Stimulated activated CD8-positive, alpha-beta memory T cell treated with anti-CD3 and anti-CD28 coated beads, Interleukin-4, amount 100 ng/mL, for 1 hour (primary cell): ENCODE measurements around the gene EYS.

ENCODE experiments used
- DNase-seq, 2 donors: peaks; one replicate each; pipeline ENCODE4 v3.0.0-alpha.2; 2020; ENCODE audit warnings: low read depth in 2 of 2, low spot score in 1 of 2

EYS gene

DNA sequence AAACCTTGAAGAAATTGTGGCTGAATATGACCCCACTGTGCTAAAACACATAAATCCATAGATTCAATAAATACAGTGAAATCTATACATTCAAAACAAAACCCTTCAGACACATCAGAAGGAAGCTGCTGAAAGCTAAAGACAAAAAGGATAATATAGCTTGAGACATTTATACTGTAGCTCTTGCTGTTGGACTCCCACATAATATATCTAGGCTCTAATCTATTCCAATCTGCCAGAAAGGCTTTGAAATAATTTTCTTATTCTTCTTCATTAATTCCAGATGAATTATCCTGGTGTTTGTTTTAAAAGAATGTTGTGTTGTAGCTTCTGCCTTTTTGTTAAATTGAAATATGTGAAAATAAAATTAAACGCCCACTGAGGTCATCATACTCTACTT, 454.0 kb downstream of the EYS start:
- no peak for DNase-seq

DNA sequence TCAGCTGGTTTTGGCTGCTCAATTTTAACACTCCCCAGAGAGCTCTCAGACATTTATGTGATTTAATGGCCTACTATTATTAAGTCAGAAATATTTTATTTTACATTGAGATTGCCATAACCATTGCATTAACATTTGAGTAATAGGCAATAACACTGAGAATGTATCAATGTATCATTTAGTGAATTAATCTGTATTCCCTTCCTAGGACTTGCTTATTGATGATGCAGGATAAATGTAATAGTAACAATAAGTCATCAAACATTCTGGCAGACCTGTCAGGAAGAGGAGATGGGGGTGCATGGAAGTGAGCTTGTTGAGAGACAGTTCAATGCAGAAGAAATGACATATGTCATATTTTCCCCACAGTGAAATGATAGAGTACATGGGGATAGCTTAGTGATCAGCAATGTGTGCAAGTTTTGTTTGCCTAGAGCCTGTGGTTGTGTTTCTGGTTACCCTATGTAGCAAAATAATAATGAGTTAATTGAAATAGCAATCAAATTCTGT, 458.9 kb downstream of the EYS start:
- DNase-seq: no peak

DNA sequence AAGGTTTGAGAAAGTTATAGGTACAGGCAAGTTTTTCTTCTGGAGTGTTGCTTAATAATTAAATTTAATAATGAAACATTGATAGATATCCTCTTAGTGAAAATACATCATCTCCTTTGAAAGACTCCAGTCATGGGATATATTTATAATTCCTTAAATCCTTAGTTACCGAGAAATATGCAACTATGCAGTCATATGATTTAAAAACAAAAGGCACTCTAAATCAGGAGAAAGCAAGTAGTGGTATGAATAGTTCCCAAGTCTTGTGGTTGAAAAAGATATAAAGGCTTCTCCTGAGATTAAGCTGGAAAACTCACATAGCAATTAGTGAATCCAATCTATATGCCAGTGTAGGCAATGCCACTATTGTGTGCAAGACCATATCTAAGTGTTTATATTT, 475.4 kb downstream of the EYS start:
- no peak for DNase-seq

DNA sequence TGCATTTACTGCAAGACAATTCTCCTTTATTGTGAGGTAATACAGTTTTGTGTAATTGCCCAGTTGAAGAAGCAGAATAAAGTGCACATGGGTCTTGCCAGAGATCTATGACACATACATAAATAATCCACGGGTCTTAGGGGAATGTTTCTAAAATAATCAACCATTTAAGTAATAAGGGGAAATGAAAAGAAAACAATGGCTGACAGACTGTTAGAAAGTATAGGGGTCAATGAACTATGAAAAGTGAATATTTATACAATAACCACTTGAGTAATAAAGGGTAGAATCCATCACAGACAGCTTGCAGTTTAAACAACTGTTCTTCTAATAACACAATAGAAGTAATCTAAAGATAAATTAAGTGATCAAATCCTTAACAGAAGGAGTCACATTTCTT, 477.2 kb downstream of the EYS start:
- DNase-seq: no peak

DNA sequence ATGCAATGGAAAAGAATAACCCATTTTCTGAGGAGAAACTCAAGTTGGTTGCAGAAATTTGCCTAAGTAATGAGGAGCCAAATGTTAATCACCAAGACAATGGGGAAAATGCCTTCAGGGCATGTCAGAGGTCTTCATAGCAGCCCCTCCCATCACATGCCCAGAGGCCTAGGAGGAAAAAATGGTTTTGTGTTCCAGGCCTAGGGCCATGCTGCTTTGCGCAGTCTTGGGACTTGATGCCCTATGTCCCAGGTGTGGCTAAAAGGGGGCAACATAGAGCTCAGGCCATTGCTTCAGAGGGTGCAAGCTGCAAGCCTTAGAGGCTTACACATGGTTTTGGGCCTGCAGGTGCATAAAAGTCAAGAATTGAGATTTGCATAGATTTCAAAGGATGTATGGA, 485.9 kb downstream of the EYS start:
- no peak for DNase-seq

DNA sequence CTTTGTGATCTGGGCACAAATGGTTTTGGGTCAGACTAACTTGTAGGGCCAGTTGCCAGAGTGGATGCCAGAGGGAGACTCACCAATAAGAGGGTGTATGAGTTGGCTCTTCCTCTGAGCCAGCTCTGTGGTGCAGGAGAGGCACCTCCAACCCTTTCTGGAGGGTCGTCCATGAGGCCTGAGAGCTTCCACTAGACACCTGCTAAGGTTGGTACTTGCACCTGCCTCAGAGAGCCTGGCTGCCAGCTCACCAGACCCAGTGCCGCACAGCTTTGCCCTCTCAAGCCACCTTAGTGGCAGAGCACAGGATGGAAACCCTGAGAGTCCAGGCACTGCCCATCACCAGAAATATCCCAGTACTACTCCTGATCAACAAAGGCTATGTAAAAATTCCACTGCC, 504.3 kb downstream of the EYS start:
- DNase-seq: no peak

DNA sequence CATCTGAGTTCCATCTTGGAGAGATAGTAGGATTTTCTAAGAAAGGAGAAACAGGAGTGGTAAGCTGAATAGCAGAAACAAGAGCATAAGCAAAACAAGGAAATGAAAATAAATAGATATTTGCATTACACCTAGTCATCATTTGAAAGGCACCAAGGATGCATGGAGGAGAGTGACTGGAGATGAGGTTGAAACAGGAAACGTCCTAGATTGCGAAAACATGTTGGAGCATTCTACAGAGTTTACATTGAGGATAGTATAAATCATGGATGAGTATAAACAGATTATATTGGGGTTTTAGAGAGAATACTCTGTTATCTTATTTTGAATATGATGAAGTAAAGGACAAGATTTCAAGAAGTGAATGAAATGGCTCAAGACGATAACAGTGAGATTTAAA, 507.3 kb downstream of the EYS start:
- DNase-seq: no peak

DNA sequence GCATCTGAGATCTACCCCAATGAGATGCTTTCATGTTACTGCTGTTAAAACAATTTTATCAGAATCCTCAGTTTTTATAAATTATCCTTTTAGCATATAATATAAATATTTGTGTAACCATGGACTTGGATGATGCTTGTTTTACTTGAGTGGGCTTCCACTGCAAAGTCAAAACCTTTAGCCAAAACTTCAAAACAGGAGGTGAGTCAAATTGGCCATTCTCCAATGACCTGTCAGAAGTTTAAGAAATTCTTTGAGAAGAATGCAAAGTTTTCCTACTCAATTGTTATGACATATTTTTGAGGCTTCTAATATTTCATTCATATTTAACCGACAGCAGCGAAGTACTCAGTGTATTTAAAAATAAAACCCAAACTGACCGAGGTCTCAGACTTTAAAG, 507.9 kb downstream of the EYS start:
- no peak for DNase-seq

DNA sequence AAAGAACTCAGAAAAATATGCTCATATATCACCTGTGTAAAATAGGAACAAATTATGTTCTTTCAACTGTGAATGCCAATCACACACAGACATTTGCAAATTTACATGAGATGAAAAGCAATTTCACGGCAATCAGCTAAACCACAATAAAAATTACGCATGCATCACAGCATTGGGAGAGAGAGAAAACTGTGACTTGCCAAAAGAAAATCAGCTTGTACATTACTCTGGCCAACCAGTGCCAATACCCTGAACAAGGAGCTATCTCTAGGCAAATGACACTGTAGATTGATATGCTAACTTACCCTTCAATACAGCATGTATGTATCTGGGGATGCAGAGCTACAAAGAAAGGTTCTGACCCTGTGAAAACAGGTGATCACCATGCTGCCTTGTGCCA, 515.6 kb downstream of the EYS start:
- DNase-seq: no peak

DNA sequence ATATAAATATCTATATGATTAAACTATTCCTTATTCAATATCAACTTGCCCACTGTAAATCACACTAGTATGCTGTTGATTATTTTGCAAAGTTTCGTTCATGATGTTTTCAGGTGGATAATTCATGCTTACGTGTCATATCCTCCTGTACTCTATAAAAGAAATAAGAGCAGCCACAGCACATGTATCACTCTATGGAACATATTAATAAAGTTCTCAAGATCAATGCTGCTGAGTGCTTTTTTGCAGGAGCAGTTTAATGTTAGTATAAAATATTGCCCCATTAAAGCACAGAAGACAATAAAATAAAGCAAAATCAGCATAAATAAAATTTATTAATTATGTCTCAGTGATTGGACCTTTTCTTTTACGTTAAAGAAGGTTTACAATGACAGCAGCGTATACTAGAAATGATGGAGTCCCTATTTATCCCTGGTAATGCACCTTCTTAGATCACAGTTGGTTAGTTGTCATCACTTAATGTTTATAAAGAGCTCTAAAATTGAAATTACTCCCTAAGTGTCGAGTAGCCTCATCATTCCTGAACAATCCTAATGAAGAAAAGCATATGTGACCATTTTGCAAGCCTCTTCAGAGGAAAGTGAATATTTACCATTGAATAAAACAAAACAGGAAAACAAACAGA, 517.7 kb downstream of the EYS start:
- no peak for DNase-seq

DNA sequence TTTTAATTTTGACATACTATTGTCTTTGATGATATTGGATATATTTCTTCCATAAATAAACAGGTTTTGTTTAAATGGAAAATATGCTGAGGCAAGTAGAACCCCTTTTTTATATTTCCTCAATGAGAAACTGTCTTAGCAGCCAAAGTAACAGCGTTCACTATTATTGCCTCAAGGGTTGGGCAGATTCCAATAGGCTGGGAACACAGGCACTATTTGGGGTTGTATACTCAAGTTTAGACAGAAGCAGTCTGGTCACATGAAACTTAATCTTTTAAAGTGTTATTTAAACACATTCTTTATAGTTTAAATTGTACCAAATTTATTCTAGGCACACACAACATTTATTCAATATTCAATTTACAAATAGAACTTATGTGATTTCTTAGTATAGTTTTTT, 520.2 kb downstream of the EYS start:
- DNase-seq: no peak

DNA sequence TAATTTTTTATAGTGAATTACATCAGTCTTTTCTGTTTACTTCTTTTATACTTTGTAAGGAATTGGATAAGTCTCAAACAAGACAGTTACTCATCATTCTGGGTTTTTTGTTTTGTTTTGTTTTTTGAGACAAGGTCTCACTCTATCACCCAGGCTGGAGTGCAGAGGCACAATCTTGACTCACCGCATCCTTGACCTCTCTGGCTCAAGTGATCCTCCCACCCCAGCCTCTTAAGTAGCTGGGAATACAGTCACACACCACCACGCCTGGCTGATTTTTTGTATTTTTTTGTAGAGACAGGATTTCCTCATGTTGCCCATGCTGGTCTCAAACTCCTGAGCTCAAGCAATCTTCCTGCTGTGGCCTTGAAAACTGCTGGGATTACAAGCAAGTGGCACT, 524.3 kb downstream of the EYS start:
- DNase-seq: no peak

DNA sequence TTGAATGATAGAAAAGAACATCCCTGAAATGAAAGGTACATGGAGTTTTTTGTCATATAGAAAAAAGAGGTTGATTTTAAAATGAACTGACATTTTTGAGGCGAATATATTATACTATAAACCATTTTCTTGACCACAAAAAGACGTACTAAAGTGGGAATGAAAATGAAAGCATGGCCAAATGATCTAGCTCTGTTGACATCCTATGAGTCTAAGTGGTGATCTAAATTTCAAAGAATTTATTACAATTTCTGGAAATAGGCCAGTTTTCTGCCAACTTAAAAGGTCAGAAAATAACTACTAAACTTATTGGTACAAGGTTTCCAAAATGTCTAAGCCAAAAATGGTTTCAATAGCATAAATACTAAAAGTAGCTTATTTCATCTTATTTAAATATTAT, 536.8 kb downstream of the EYS start:
- no peak for DNase-seq

DNA sequence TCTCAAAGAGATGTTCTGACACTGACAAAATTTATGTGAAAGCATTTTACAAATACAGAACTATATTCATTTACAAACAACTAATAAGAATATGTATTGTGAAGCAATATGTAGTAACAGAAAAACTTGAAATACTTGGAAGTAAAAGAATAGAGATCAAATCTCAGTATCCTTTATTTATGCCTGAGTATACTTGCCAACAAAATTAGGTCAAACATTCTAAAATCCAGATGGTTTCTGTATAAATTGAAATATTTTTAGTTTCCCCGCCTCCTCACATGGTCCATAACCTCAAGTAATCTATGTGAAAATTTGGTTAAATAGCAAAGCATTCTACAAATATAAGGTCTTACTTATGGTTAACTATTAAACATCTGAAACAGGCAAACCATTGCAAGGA, 545.4 kb downstream of the EYS start:
- DNase-seq: no peak

DNA sequence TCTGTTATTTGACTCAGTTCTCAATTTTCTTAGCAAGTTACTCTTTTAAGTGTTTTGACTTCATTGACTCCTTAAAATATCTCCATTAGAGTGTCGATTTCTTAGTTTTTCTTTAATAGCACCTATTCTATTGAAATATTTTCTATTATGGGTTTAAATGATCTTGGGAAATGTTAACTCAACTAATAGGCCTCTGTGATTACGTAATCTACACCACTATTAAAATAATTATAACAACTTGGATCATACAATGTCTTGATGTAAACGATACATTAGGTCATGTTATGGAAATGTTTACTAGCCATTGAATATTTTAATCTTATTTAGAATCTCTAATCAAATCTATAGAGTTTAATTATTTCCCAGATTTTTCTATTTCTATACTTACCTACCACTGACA, 550.0 kb downstream of the EYS start:
- no peak for DNase-seq

DNA sequence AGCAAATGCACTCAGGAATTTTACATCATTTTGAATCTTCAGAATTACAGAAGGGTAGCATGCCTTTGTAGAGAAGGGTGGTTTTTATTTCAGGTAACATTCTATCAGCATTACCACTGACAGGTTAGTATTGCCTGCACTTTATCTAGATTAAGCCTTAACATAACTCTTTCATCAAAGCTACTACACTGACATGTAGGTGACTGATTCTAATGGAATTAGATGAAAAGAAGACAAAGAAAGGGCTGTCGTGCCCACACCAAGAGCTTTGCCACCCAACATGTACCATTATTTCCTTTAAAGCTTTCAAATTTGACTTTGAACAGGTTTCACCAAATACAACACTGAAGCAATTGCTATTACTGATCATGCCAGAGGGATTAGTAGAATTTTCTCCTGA, 551.9 kb downstream of the EYS start:
- DNase-seq: no peak

DNA sequence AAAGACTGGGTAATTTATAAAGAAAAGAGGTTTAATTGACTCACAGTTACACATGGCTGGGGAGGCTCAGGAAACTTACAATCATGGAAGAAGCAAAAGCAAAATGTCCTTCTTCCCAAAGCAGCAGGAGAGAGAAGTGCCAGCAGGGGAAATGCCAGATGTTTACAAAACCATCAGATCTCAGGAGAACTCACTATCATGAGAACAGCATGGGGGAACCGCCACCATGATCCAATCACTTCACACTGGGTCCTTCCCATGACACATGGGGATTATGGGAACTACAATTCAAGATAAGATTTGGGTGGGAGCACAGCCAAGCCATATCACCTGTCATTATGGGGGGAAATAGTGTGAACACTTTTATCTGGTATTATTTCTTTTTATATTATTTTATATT, 557.2 kb downstream of the EYS start:
- DNase-seq: no peak

DNA sequence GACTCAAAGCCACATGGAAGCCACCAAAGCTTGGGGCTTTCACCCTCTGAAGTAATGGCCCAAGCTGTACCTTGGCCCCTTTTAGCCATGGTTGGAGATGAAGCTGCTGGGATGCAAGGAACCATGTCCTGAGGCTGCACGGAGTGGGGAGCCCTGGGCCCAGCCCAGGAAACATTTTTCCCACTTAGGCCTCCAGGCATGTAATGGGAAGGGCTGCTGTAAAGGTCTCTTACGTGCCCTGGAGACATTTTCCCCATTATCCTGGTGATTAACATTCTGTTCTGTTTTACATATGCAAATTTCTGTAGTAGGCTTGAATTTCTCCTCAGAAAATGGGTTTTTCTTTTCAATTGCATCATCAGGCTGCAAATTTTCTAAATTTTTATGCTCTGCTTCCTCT, 558.2 kb downstream of the EYS start:
- DNase-seq: no peak

DNA sequence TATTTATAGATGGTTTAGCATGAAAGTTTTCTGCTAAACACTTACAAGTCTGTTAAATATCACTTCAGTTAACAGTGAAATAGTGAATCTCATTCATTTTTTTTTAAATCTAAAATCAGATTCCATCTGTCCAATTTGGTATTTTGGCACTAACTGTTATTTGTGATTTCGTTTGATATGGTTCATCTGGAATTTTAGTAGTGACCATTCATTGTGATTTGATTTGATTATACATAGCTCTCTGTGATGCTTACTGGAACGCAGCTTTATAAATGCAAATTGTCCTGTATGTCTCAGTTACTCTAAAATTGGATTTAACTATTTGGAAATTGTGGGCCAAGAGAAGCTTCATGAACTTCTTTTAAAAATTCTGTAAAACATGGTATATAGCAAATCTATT, 571.5 kb downstream of the EYS start:
- no peak for DNase-seq

DNA sequence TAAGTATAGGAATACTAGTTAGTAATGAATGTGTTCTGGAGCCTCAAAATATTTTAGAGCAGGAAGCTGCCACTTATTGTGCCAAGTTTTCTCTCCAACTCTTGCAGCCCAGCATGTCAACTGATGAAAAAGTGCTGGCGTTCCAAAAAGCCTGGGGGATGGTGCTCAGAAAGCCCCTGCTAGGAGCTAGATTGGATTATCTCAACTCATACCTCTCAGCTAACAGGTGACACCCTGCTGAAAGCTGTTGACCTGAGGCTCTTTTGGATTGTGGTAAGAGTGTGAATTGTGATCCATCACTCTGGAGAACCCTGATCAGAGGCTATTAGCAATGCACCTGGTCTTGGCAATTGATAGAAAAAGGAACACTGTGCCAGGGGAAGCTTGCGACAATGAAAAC, 580.4 kb downstream of the EYS start:
- no peak for DNase-seq

DNA sequence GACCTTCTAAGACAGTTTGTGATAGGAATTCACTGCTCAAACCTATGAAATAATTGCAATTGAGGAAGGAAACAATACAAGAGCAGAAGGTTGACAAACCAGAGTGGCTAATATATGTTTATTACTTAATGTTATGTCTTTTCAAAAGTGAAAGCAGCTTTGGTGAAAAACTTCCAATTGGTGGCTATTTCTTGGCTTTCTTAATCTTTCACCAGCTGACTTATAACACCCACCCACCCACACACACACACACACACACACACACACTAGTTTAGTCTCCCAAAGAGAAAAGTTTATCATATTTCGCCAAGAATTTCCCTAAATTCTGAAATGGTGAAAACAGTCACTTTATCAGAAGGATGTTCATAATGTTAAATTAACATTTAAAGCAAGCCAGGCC, 583.5 kb downstream of the EYS start:
- DNase-seq: no peak

DNA sequence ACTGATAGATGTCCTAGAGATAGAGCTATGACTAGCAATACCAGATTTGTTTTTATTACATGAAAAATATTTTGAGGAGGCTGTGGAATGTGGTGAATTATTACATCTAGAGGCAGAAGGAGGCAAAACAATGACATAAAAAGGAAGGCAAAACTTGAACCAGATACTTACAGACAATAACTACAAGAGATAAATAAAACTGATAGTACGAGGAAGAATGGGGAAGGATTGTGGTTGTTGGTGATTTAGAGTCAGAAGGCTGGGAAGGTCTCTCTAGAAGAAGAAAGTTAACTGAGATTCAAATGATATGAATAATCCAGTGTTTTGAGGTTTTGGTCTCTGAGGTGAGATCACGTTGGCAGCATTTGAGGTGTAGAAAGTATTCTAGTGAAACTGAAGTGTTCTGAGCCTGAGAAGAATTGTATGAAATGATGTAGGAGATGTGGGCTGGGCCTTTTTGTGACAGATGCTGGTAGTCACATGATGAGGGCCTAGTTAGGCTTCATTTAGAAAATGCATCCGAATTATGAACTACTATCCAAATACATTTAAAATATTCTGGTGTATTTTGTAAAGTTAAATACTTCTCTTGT, 589.1 kb downstream of the EYS start:
- DNase-seq: no peak

DNA sequence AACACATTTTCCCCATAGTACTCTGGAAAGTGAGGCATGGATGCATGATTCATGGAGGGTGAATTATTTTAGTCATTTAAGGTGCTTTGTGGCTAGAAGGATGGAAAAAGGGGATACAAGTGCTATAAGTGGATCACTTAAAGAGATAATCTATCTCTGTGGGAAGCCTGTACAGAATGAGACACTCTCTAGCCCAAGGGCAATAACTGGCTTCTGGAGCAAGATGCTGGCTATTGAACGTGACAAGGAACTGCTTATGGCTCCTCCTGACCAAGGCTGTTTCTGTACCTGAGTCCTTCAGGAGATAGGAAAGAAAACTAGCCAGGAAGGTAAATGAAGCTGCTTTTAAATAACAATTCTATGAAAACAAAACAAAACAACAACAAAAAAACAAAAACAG, 590.7 kb downstream of the EYS start:
- DNase-seq: no peak
